ENCODE measurements around the gene FAU. TPM values are rescaled to one million over a fixed set of nuclear protein-coding genes. Genes with fewer than 3 reads are reported as not detected.

Gene FAU
- 854 to 960 TPM (median 861 TPM) in 5 replicates for total RNA-seq (2022; extraction: Qiagen RNA extraction)

GRCh38 chr11:65121865-65122696 lies at the start of gene FAU, which contains the start of gene MRPL49:
FAU (minus strand) TSS chr11:65122134; CDS start chr11:65121813, 321 bp downstream.
MRPL49 (plus strand) TSS chr11:65122321; CDS start chr11:65122347, 26 bp downstream.

GRCh38 chr11:65170058-65170534 lies 48.2 kb upstream of the FAU start, which contains the start of gene SPDYC:
SPDYC (plus strand) TSS chr11:65170233; CDS start chr11:65171358, 1,125 bp downstream.

GRCh38 chr11:65134240-65134951 lies 12.5 kb upstream of the FAU start, which contains the start of gene SYVN1:
SYVN1 (minus strand) TSS chr11:65134519; CDS start chr11:65133601, 918 bp downstream.

GRCh38 chr11:65117206-65118096 lies 4.5 kb downstream of the FAU start, which contains the start of gene ZNHIT2:
ZNHIT2 (minus strand) TSS chr11:65117701; CDS start chr11:65117653, 48 bp downstream.

GRCh38 chr11:65111744-65112545 lies 10.0 kb downstream of the FAU start, which contains the start of gene TM7SF2:
TM7SF2 (plus strand) TSS chr11:65111872; CDS start chr11:65112016, 144 bp downstream.

GRCh38 chr11:65095974-65096806 lies 25.7 kb downstream of the FAU start, which contains the start of gene VPS51:
VPS51 (plus strand) TSS chr11:65096214; CDS start chr11:65096251, 37 bp downstream.

GRCh38 chr11:65083834-65084597 lies 37.9 kb downstream of the FAU start, which contains the start of the genes CDCA5 and ZFPL1:
CDCA5 (minus strand) TSS chr11:65084040; CDS start chr11:65083978, 62 bp downstream.
ZFPL1 (plus strand) TSS chr11:65084222; CDS start chr11:65084699, 477 bp downstream.

Other genes starting within 250 kb of the FAU start
- gene EHD1, start 243.5 kb downstream of the FAU start, total RNA-seq (2022; extraction: Qiagen RNA extraction), result 83.3 to 124 TPM (median 119 TPM) in 5 replicates
- 11.0 to 20.8 TPM (median 19.2 TPM) in 5 replicates for gene ATG2A, start 204.9 kb downstream of the FAU start, total RNA-seq (2022; extraction: Qiagen RNA extraction)
- gene PPP2R5B, start 197.4 kb downstream of the FAU start, total RNA-seq (2022; extraction: Qiagen RNA extraction), result 3.5 to 4.4 TPM (median 4.1 TPM) in 5 replicates
- gene GPHA2, start 186.2 kb downstream of the FAU start, total RNA-seq (2022; extraction: Qiagen RNA extraction), result not detected in 5 replicates
- not detected in 5 replicates for gene MAJIN, start 150.0 kb downstream of the FAU start, total RNA-seq (2022; extraction: Qiagen RNA extraction)
- gene BATF2, start 125.2 kb downstream of the FAU start, total RNA-seq (2022; extraction: Qiagen RNA extraction), result 0.33 to 0.65 TPM (median 0.47 TPM) in 5 replicates
- 172 to 187 TPM (median 178 TPM) in 5 replicates for gene ARL2, start 108.0 kb downstream of the FAU start, total RNA-seq (2022; extraction: Qiagen RNA extraction)
- 18.9 to 23.9 TPM (median 22.8 TPM) in 5 replicates for gene SNX15, start 94.7 kb downstream of the FAU start, total RNA-seq (2022; extraction: Qiagen RNA extraction)
- gene SAC3D1, start 80.9 kb downstream of the FAU start, total RNA-seq (2022; extraction: Qiagen RNA extraction), result 33.5 to 51.7 TPM (median 49.0 TPM) in 5 replicates
- 0.18 TPM in 1 of 5 replicates, not detected in the others for gene NAALADL1, start 63.6 kb downstream of the FAU start, total RNA-seq (2022; extraction: Qiagen RNA extraction)
- gene CDCA5, start 38.1 kb downstream of the FAU start, total RNA-seq (2022; extraction: Qiagen RNA extraction), result 64.4 to 77.1 TPM (median 72.9 TPM) in 5 replicates
- gene ZFPL1, start 37.9 kb downstream of the FAU start, total RNA-seq (2022; extraction: Qiagen RNA extraction), result 33.7 to 38.4 TPM (median 36.4 TPM) in 5 replicates
- 55.8 to 61.2 TPM (median 60.5 TPM) in 5 replicates for gene VPS51, start 25.9 kb downstream of the FAU start, total RNA-seq (2022; extraction: Qiagen RNA extraction)
- 4.6 to 8.6 TPM (median 5.9 TPM) in 5 replicates for gene TM7SF2, start 10.3 kb downstream of the FAU start, total RNA-seq (2022; extraction: Qiagen RNA extraction)
- gene ZNHIT2, start 4.4 kb downstream of the FAU start, total RNA-seq (2022; extraction: Qiagen RNA extraction), result 11.1 to 19.9 TPM (median 19.4 TPM) in 5 replicates
- gene MRPL49, start 187 bp upstream of the FAU start, total RNA-seq (2022; extraction: Qiagen RNA extraction), result 66.1 to 73.7 TPM (median 68.6 TPM) in 5 replicates
- gene SYVN1, start 12.4 kb upstream of the FAU start, total RNA-seq (2022; extraction: Qiagen RNA extraction), result 24.1 to 42.1 TPM (median 41.2 TPM) in 5 replicates
- not detected in 5 replicates for gene SPDYC, start 48.1 kb upstream of the FAU start, total RNA-seq (2022; extraction: Qiagen RNA extraction)
- gene CAPN1, start 59.8 kb upstream of the FAU start, total RNA-seq (2022; extraction: Qiagen RNA extraction), result 85.0 to 136 TPM (median 126 TPM) in 5 replicates
- 12.0 to 15.3 TPM (median 13.3 TPM) in 5 replicates for gene POLA2, start 139.8 kb upstream of the FAU start, total RNA-seq (2022; extraction: Qiagen RNA extraction)
- 16.1 to 22.5 TPM (median 19.6 TPM) in 5 replicates for gene CDC42EP2, start 192.7 kb upstream of the FAU start, total RNA-seq (2022; extraction: Qiagen RNA extraction)
- 38.8 to 42.8 TPM (median 42.2 TPM) in 5 replicates for gene DPF2, start 211.7 kb upstream of the FAU start, total RNA-seq (2022; extraction: Qiagen RNA extraction)
- gene TIGD3, start 232.6 kb upstream of the FAU start, total RNA-seq (2022; extraction: Qiagen RNA extraction), result 0.80 to 1.2 TPM (median 1.0 TPM) in 5 replicates

Data from A549 treated with dexamethasone at 1 μM for 4 hours (cell line).